IMR-90 (cell line): ENCODE results near the gene MLEC.

Experiments used
- CTCF ChIP-seq: conservative IDR thresholded peaks from 2 replicates; pipeline ENCODE4 v1.5.1; 2012; ENCODE audit warnings: mild to moderate bottlenecking, low read depth, low read length, improper control_type of control experiment
- POLR2A ChIP-seq: IDR thresholded peaks from 2 replicates; pipeline ENCODE4 v1.6.1; 2012; ENCODE audit warnings: mild to moderate bottlenecking, low read depth, low read length
- RAD21 ChIP-seq: IDR thresholded peaks from 2 replicates; pipeline ENCODE4 v1.6.1; 2012; ENCODE audit warnings: low read length, improper control_type of control experiment
- RCOR1 ChIP-seq: IDR thresholded peaks from 2 replicates; pipeline ENCODE4 v1.6.1; 2012; ENCODE audit warnings: mild to moderate bottlenecking, low read length, improper control_type of control experiment; ENCODE audit not compliant: insufficient replicate concordance

GRCh38 chr12:120736404-120737331 lies 49.7 kb downstream of the MLEC start:
- TF ChIP-seq CTCF = no peak
- no peak for TF ChIP-seq RAD21
- TF ChIP-seq POLR2A = no peak
- no peak for TF ChIP-seq RCOR1
